NK-92 (cell line): ENCODE measurements around the gene NUP210.

Experiments used
- DNase-seq: peaks from one replicate; lab custom pipeline; 2025; ENCODE audit not compliant: unreplicated experiment; lab: John Stamatoyannopoulos, UW

NUP210 gene

GRCh38 chr3:13329746-13330145 is 90.4 kb downstream of the NUP210 start:
- DNase-seq: no peak

- DNase-seq: no peak
These were observed 94.2 kb downstream of the NUP210 start for GRCh38 chr3:13325892-13326443.

- DNase-seq: no peak
These were observed 95.2 kb downstream of the NUP210 start for GRCh38 chr3:13324835-13325501.

GRCh38 chr3:13323822-13324221 is 96.3 kb downstream of the NUP210 start:
- no peak for DNase-seq

- no peak for DNase-seq
These were observed 97.8 kb downstream of the NUP210 start for GRCh38 chr3:13322324-13322723.

GRCh38 chr3:13319564-13320220 is 100.4 kb downstream of the NUP210 start:
- DNase-seq: no peak

- no peak for DNase-seq
These were observed 101.3 kb downstream of the NUP210 start for GRCh38 chr3:13318626-13319470.

- DNase-seq: no peak
These were observed 102.4 kb downstream of the NUP210 start for GRCh38 chr3:13317596-13318320.

- DNase-seq: no peak
These were observed 103.5 kb downstream of the NUP210 start for GRCh38 chr3:13316603-13317002.

GRCh38 chr3:13314877-13315276 is 105.2 kb downstream of the NUP210 start:
- DNase-seq: no peak

- no peak for DNase-seq
These were observed 106.3 kb downstream of the NUP210 start for GRCh38 chr3:13313813-13314212.

GRCh38 chr3:13309004-13309403 is 111.1 kb downstream of the NUP210 start:
- DNase-seq: no peak

GRCh38 chr3:13308380-13308801 is 111.7 kb downstream of the NUP210 start:
- no peak for DNase-seq

- no peak for DNase-seq
These were observed 113.1 kb downstream of the NUP210 start for GRCh38 chr3:13307041-13307440.

- no peak for DNase-seq
These were observed 114.5 kb downstream of the NUP210 start for GRCh38 chr3:13305623-13306022.

- no peak for DNase-seq
These were observed 116.7 kb downstream of the NUP210 start for GRCh38 chr3:13303410-13303809.

GRCh38 chr3:13301286-13301987 is 118.7 kb downstream of the NUP210 start:
- no peak for DNase-seq

GRCh38 chr3:13300546-13301285 is 119.4 kb downstream of the NUP210 start:
- DNase-seq: no peak

GRCh38 chr3:13299531-13300155 is 120.5 kb downstream of the NUP210 start:
- no peak for DNase-seq
